ENCODE results near the gene PLCXD1. TPM values are rescaled to one million over a fixed set of nuclear protein-coding genes. Genes with fewer than 3 reads are reported as not detected.

The PLCXD1 gene
- polyA plus RNA-seq, 2 of the 4 experiments (the other 2 are of a cell fraction), result 64.6 to 67.9 TPM

- ChIA-PET POLR2A (no interaction called here), CTCF (no interaction called here)
- no peak for DNase-seq (ENCODE audit: low read depth in 1 of 2, low spot score in 1 of 2)
Observed at GRCh38 chrX:333611-334311, 52.6 kb downstream of the PLCXD1 start.

GRCh38 chrX:334331-334891 lies 53.2 kb downstream of the PLCXD1 start:
- peaks cover 5% of the 10 kb centered on the region; the same call in 1 of the 3 replicates for H3K4me1 ChIP-seq
- H3K4me3 ChIP-seq, result no peak overlapping the region
- DNase-seq (ENCODE audit: low read depth in 1 of 2, low spot score in 1 of 2), result no peak
- WGBS (ENCODE audit: missing lambda C conversion rate), result 91% methylated on average over 50 of the region's 53 CpGs
- H3K4me2 ChIP-seq, result no peak overlapping the region
- TF ChIP-seq NFE2L2 (conservative IDR thresholded peaks at IDR 0.05; ENCODE audit: low read length), result no peak
- TF ChIP-seq EHF (CRISPR knock-in tag; IDR thresholded peaks at IDR 0.05), result no peak
- TF ChIP-seq ZSCAN20 (CRISPR knock-in tag; IDR thresholded peaks at IDR 0.05), result no peak
- TF ChIP-seq EP300 (IDR thresholded peaks at IDR 0.05), result no peak
- TF ChIP-seq ESRRA (IDR thresholded peaks at IDR 0.05; ENCODE audit: borderline replicate concordance, low read length), result no peak
- no peak overlapping the region for H3K27ac ChIP-seq
- no peaks in the 10 kb centered on the region for H3K9me3 ChIP-seq
- ChIA-PET POLR2A (no interaction called here), CTCF (no interaction called here)
- FAIRE-seq, result no peak
- ATAC-seq, result no peak

More at GRCh38 chrX:333611-334311, 52.6 kb downstream of the PLCXD1 start:
- Histone ChIP-seq H3K4me1 (peaks cover 5% of the 10 kb centered on the region; the same call in 1 of the 3 replicates), H3K9me3 (no peaks in the 10 kb centered on the region), H3K27ac (no peak overlapping the region), H3K4me3 (no peak overlapping the region), H3K4me2 (no peak overlapping the region)
- WGBS (ENCODE audit: missing lambda C conversion rate), result 92% methylated on average over 50 of the region's 51 CpGs
- ATAC-seq (no peak), FAIRE-seq (no peak)
- TF ChIP-seq E2F6 (IDR thresholded peaks at IDR 0.05; ENCODE audit: borderline replicate concordance, low read depth) (no peak), CBX8 (IDR thresholded peaks at IDR 0.05) (no peak), BCL3 (IDR thresholded peaks at IDR 0.05) (no peak), NFE2L2 (conservative IDR thresholded peaks at IDR 0.05; ENCODE audit: low read length) (no peak), HOXB5 (CRISPR knock-in tag; IDR thresholded peaks at IDR 0.05) (no peak), TP53 (CRISPR knock-in tag; IDR thresholded peaks at IDR 0.05) (no peak), ZNF302 (CRISPR knock-in tag; IDR thresholded peaks at IDR 0.05) (no peak), EHF (CRISPR knock-in tag; IDR thresholded peaks at IDR 0.05) (no peak), RNF2 (IDR thresholded peaks at IDR 0.05; ENCODE audit: borderline replicate concordance, low read depth) (no peak), EP300 (IDR thresholded peaks at IDR 0.05) (no peak), RARB (CRISPR knock-in tag; IDR thresholded peaks at IDR 0.05) (no peak), CHD2 (IDR thresholded peaks at IDR 0.05; ENCODE audit: low read length, partially characterized antibody) (no peak), HOXB13 (CRISPR knock-in tag; IDR thresholded peaks at IDR 0.05; ENCODE audit: low read depth) (no peak), RFX5 (IDR thresholded peaks at IDR 0.05) (no peak), TFCP2L1 (CRISPR knock-in tag; IDR thresholded peaks at IDR 0.05) (no peak), RAD21 (conservative IDR thresholded peaks at IDR 0.05 in 1 of 2, IDR thresholded peaks at IDR 0.05 in 1 of 2) (no peak), FOSB (CRISPR knock-in tag; IDR thresholded peaks at IDR 0.05) (no peak), JUNB (IDR thresholded peaks at IDR 0.05) (no peak)

- CTCF ChIA-PET, result no interaction called here
- Histone ChIP-seq H3K9me3 (no peaks in the 10 kb centered on the region), H3K27ac (no peak overlapping the region), H3K4me1 (peaks cover 5% of the 10 kb centered on the region; the same call in 1 of the 3 replicates), H3K4me3 (no peak overlapping the region), H3K4me2 (no peak overlapping the region)
- 86% methylated on average over 32 of the region's 47 CpGs for WGBS (ENCODE audit: missing lambda C conversion rate)
- DNase-seq (ENCODE audit: low read depth in 1 of 2, low spot score in 1 of 2) (no peak), FAIRE-seq (no peak), ATAC-seq (no peak)
- TF ChIP-seq FOSB (CRISPR knock-in tag; IDR thresholded peaks at IDR 0.05), result no peak
- POLR2A ChIA-PET, result no interaction called here
Observed at GRCh38 chrX:334971-335757, 54.0 kb downstream of the PLCXD1 start.

All from A549 (cell line).